ENCODE results near the gene GALNT15. TPM values are rescaled to one million over a fixed set of nuclear protein-coding genes. Genes with fewer than 3 reads are reported as not detected.

GALNT15 gene
- total and polyA plus RNA-seq, 4 donors: 2.8 to 9.7 (median 7.6) TPM

GRCh38 chr3:16183601-16184270 is 9.3 kb downstream of the GALNT15 start:
- ATAC-seq (ENCODE audit: insufficient read depth, low FRiP score) (no peak), DNase-seq (no peak)
- Histone ChIP-seq H3K36me3 (ENCODE audit: control insufficient read depth in 4 of 4, insufficient read depth in 4 of 4, low read length in 4 of 4) (no peaks in the 10 kb centered on the region), H3K9ac (ENCODE audit: insufficient read depth in 1 of 2, low read length in 2 of 2) (no peak overlapping the region), H3K9me3 (ENCODE audit: control insufficient read depth in 4 of 4, insufficient read depth in 3 of 4, low read length in 3 of 4) (no peaks in the 10 kb centered on the region), H3K27ac (ENCODE audit: low read depth in 1 of 2, low read length in 1 of 2) (no peak overlapping the region), H3K4me3 (no peak overlapping the region), H3K27me3 (ENCODE audit: control insufficient read depth in 3 of 3, insufficient read depth in 3 of 3, low read length in 2 of 3) (no peaks in the 10 kb centered on the region), H3K4me1 (ENCODE audit: control insufficient read depth in 5 of 5, insufficient read depth in 5 of 5, low read length in 5 of 5) (peaks cover 0 to 5% (median 0%) of the 10 kb centered on the region in 5 donors)
- no peak for TF ChIP-seq CTCF (IDR thresholded peaks at IDR 0.05; ENCODE audit: control extremely low read depth, extremely low read depth)
- 82 to 87% methylated on average over 7 of the region's 7 CpGs for WGBS, 2 donors

GRCh38 chr3:16186086-16186485 is 11.6 kb downstream of the GALNT15 start:
- H3K27me3 ChIP-seq (ENCODE audit: control insufficient read depth in 3 of 3, insufficient read depth in 3 of 3, low read length in 2 of 3): no peaks in the 10 kb centered on the region
- H3K36me3 ChIP-seq (ENCODE audit: control insufficient read depth in 4 of 4, insufficient read depth in 4 of 4, low read length in 4 of 4): no peaks in the 10 kb centered on the region
- WGBS, 2 donors: 53 to 75% methylated on average over 1 of the region's 1 CpG
- H3K27ac ChIP-seq (ENCODE audit: low read depth in 1 of 2, low read length in 1 of 2): no peak overlapping the region
- DNase-seq: no peak
- peaks cover 0 to 5% (median 0%) of the 10 kb centered on the region in 5 donors for H3K4me1 ChIP-seq (ENCODE audit: control insufficient read depth in 5 of 5, insufficient read depth in 5 of 5, low read length in 5 of 5)
- H3K4me3 ChIP-seq: no peak overlapping the region
- no peaks in the 10 kb centered on the region for H3K9me3 ChIP-seq (ENCODE audit: control insufficient read depth in 4 of 4, insufficient read depth in 3 of 4, low read length in 3 of 4)
- no peak for ATAC-seq (ENCODE audit: insufficient read depth, low FRiP score)
- no peak overlapping the region for H3K9ac ChIP-seq (ENCODE audit: insufficient read depth in 1 of 2, low read length in 2 of 2)
- no peak for TF ChIP-seq CTCF (IDR thresholded peaks at IDR 0.05; ENCODE audit: control extremely low read depth, extremely low read depth)

- Histone ChIP-seq H3K27me3 (ENCODE audit: control insufficient read depth in 3 of 3, insufficient read depth in 3 of 3, low read length in 2 of 3) (no peaks in the 10 kb centered on the region), H3K9me3 (ENCODE audit: control insufficient read depth in 4 of 4, insufficient read depth in 3 of 4, low read length in 3 of 4) (no peaks in the 10 kb centered on the region), H3K27ac (ENCODE audit: low read depth in 1 of 2, low read length in 1 of 2) (no peak overlapping the region), H3K4me1 (ENCODE audit: control insufficient read depth in 5 of 5, insufficient read depth in 5 of 5, low read length in 5 of 5) (peaks cover 0 to 3% (median 0%) of the 10 kb centered on the region in 5 donors), H3K4me3 (no peak overlapping the region), H3K9ac (ENCODE audit: insufficient read depth in 1 of 2, low read length in 2 of 2) (no peak overlapping the region), H3K36me3 (ENCODE audit: control insufficient read depth in 4 of 4, insufficient read depth in 4 of 4, low read length in 4 of 4) (no peaks in the 10 kb centered on the region)
- DNase-seq (no peak), ATAC-seq (ENCODE audit: insufficient read depth, low FRiP score) (no peak)
- TF ChIP-seq CTCF (IDR thresholded peaks at IDR 0.05; ENCODE audit: control extremely low read depth, extremely low read depth): no peak
- 77 to 81% methylated on average over 3 of the region's 3 CpGs for WGBS, 2 donors
Measured at GRCh38 chr3:16186565-16186964, 12.1 kb downstream of the GALNT15 start.

All from lung (tissue), 12 donors.